Measurements from ENCODE around the gene CDH4. TPM values are rescaled to one million over a fixed set of nuclear protein-coding genes. Genes with fewer than 3 reads are reported as not detected.

CDH4 gene
- polyA plus RNA-seq, 5 donors, result 3.6 to 8.1 (median 4.7) TPM

DNA sequence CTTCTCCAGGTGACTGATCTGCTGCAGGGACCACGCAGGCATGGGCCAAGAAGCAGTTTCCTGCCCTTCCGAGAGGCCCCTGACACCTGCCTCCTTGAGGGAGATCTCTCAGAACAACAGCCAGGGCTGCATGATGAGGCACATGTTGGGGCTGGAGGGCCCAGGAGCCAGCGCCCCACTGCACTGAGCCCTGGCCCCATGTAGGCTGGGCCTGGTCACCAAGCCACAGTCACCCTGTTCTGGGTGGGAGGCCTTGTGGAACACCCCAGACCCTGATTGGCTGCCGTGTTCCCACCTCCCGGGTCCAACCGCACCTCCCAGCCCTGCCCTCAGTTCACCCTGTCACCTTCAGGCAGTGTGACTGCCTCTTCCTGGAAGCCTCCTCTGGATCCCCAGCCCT is 639.4 kb downstream of the CDH4 start:
- no peak for DNase-seq

DNA sequence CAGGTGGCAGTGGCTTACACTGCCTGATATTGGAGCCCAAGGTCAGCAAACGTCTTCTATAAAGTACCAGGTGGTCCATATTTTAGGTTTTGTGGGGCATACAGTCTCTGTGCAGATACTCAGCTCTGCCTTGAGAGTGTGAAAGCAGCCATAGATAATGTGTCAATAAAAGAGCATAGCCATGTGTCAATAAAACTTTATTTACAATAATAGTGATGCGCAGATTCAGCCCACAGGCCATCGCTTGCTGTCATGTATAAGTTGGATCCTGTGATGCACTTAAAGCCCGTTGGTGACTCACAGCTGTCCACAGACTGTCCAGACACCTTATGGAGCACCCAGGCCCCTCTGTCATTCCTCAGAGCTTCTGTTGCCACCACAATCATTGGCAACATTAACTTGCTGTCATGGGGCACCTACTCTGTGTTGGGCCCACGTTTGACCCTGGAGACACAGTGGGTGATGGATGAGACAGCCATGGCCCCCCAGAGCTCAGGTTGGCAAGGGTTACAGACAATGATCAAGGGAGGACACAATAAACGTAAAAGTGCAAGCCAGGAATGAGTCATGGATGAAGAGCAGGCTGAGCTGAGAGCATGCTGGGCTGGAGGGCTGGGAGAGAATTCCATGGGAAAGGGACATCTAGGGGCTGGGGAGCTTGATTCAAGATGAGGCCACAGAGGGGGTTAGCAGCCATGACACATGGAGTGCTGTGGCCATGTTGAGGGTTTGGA is 640.0 kb downstream of the CDH4 start:
- DNase-seq, result no peak

GRCh38 chr20:61895016-61895415 is 643.0 kb downstream of the CDH4 start:
- no peak for DNase-seq

- no peak for DNase-seq
Measured at GRCh38 chr20:61895686-61896057, 643.6 kb downstream of the CDH4 start.

- DNase-seq, result peak in 1 of 2 donors; percentile 21
Measured at GRCh38 chr20:61896058-61896961, 644.2 kb downstream of the CDH4 start.

DNA sequence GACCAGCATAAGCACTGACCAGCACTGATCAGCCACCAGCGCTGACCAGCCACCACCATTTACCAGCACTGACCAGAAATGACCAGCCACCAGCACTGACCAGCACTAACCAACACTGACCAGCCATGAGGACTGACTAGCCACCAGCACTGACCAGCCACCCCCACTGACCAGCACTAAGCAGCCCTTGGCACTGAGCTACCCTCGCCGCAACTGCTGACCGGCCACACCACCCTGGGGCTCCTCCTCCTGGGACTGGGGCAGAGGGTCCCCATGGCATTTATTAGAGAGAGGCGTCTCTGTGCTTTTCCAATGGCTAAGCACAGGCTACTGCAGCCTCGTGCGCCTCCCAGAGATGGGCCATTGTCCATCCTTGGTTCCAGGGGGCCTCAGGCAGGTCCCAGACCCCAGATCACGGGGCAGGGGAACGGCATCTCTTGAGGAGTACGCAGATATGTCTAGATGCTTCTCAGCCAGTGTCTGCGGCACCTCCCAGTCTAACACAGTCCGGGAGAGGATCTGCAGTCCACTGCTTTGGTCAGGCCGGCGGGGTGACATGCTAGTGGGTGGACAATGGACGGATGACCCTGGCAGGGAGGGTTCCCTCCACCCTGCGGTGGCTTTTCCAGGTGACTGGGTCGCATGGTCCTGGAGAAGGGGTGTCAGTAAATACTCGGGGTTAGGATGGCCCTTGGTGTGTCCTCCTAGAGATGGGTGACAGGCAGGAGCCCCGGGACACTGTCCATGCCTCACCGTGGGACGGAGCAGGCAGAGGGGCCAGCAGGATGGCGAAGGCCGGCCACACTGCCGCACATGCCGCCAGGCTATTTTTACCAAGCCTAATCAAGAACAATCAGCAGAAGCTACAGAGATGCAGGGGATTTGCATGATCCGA is 645.6 kb downstream of the CDH4 start:
- no peak for DNase-seq

- no peak for DNase-seq
Measured at GRCh38 chr20:61898405-61898804, 646.3 kb downstream of the CDH4 start.

DNA sequence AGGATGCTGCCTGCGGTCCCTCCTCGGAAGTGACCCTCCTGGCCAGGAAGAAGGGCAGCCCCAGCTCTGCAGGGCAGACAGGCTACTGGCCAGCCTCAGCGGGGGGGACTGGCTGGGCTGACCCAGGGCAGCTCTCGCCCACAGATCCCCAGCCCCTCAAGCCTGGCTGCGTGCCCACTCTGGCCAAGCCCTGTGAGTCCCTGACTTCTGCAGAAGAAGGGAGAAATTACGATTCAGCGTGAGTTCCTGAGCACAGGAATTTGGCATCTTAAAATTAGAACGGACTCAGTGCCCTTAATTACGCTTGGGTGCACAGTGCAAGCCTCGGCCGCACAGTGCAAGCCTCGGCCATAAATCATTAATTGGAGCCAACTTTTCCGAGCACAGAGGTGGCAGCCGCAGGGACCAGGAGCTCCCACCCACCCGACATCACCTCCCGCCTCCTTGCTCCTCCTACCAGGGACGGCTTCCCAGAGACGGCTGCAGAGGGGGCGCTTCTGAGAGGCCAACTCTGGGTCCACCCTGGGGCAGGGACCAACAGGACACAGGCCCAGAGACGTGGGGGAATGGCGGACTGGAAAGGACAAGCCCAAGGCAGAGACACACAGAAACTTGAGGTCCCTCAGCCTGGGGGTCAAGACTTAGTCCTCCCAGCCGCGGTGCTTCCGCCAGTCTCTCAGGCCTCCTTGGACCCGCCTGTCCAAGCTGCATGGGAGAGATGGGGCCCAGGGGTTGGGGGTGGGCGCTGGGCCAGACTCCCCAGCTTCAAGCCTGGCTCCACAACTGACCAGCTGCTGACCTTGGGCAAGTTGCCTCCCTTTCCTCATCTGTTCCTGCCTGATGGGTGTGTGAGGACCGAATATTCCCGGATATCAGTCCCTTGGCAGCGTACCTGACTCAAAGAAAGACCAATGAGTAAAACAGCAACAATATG is 648.2 kb downstream of the CDH4 start:
- no peak for DNase-seq

- no peak for DNase-seq
Measured at GRCh38 chr20:61900945-61901293, 648.9 kb downstream of the CDH4 start.

GRCh38 chr20:61901392-61902220 is 649.5 kb downstream of the CDH4 start:
- no peak for DNase-seq

DNA sequence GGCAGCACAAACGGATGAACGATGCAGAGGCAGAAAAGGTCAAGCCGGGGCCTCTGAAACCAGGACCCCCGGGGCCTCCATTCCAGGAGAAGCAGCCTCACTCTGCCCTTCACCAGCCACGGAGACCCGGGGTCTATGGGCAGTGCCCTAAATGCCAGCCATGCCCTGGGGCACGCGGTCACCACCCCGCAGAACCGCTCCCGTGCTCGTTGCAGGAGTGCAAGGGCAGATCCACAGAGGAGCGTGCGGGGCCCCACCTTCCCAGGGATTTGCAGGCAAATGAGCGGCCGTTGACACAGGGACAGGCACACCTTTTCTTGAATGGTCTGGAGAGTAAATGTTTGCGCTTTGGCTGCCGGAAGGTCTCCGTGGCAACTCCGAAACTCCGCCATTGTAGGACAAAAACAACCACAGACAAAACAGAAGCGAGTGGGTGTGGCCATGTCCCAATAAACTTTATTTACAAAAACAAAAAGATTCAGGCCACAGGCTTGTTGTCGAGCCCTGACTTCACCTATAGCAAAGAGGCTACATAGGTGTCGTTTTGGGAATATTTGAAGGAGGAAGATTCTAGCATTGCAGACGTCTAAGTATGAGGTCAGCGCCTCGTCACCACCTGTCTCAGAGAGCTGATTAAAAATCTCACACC is 650.3 kb downstream of the CDH4 start:
- DNase-seq, result no peak

DNA sequence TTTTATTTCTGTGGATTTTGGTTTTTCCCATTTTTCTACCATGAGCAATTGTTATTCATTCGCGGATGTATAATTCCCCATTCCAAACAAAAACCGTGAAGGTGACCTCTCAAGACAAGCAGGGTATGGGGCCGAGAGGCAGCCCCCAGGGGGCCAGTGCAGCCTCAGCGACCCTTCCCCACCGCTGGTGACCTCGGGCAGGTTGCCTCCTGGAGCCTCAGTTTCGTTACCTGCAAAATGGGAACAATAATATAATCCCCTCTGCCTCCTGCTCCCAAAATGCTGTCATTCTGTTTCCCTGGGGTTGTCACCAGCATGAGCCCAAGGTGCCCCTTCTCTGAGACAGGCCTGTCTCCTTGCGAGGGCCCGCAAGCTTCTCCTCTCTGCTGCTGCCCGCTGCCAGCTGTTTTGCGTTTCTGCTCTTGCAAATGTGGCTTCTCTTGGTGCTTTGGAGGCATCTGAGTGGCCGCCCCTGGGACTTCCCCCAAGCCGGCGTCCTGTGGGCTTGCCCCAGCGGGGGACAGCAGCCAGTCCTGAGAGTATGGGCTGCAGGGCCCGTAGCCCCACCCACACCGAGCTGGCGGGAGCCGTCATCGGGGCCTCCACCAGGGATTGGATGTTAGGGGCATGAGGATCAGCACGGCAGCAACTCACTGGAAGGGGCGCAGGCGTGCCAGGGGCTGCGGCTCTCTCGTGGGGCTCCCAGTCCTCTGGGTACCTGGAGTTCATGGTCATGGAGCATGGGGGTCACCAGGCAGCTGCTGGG is 651.7 kb downstream of the CDH4 start:
- no peak for DNase-seq

DNA sequence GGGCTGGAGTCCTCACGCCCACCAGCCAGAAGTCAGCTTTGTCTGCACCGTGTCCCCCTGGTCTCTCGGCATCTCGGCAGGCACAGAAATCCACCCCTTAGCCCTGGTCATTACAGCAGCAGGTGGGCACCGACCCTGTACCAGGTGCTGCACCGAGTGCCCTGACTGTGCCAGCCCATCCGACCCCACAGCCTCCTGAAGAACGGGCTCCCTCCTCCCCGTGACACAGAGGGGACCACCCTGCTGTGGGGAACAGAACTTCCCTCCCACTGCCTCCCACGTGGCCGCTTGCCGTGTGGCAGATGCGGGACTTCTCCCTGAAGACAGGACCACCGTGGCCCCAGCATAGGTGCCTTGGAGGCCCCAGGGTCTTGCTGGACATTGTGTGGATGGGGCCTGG is 652.4 kb downstream of the CDH4 start:
- DNase-seq, result no peak

- no peak for DNase-seq
Measured at GRCh38 chr20:61905781-61906523, 653.9 kb downstream of the CDH4 start.

- DNase-seq, result no peak
Measured at GRCh38 chr20:61907081-61907891, 655.2 kb downstream of the CDH4 start.

GRCh38 chr20:61908057-61909026 is 656.3 kb downstream of the CDH4 start:
- no peak for DNase-seq
